ENCODE data around the gene PLXNB2.

DNA sequence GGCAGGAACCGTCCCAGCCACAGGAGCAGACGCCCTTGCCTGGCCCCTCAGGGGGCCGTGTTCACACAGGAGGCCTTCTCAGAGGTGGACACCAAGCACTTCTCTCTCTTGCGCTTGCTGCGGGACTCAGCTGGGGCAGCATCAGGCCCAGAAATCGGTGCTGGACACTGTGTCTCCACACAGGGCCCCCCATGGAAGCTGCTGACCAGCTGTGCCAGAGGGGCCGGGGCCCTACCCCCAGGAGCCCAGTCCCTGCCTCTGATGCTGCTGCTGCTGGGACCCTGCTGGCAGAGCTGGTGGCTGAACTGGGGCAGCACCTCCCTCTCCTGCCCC, 4.0 kb downstream of the PLXNB2 start:
- TF ChIP-seq JUND (IDR thresholded peaks at IDR 0.05): no peak
- no peak for TF ChIP-seq ZFX (IDR thresholded peaks at IDR 0.05)
- TF ChIP-seq, protein P1, sequence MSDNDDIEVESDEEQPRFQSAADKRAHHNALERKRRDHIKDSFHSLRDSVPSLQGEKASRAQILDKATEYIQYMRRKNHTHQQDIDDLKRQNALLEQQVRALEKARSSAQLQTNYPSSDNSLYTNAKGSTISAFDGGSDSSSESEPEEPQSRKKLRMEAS (IDR thresholded peaks at IDR 0.05): no peak
- no peak for TF ChIP-seq POLR2A (IDR thresholded peaks at IDR 0.05; ENCODE audit: borderline replicate concordance, extremely low read depth, insufficient read depth, insufficient read length)
- TF ChIP-seq, protein P2, sequence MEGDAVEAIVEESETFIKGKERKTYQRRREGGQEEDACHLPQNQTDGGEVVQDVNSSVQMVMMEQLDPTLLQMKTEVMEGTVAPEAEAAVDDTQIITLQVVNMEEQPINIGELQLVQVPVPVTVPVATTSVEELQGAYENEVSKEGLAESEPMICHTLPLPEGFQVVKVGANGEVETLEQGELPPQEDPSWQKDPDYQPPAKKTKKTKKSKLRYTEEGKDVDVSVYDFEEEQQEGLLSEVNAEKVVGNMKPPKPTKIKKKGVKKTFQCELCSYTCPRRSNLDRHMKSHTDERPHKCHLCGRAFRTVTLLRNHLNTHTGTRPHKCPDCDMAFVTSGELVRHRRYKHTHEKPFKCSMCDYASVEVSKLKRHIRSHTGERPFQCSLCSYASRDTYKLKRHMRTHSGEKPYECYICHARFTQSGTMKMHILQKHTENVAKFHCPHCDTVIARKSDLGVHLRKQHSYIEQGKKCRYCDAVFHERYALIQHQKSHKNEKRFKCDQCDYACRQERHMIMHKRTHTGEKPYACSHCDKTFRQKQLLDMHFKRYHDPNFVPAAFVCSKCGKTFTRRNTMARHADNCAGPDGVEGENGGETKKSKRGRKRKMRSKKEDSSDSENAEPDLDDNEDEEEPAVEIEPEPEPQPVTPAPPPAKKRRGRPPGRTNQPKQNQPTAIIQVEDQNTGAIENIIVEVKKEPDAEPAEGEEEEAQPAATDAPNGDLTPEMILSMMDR (IDR thresholded peaks at IDR 0.05 in 2 of 3, conservative IDR thresholded peaks at IDR 0.05 in 1 of 3; ENCODE audit: borderline replicate concordance in 1 of 3, insufficient read depth in 1 of 3, low read depth in 2 of 3, low read length in 2 of 3): no peak
- TF ChIP-seq CBX3 (IDR thresholded peaks at IDR 0.05; ENCODE audit: low read depth): no peak
- TF ChIP-seq, protein P3, sequence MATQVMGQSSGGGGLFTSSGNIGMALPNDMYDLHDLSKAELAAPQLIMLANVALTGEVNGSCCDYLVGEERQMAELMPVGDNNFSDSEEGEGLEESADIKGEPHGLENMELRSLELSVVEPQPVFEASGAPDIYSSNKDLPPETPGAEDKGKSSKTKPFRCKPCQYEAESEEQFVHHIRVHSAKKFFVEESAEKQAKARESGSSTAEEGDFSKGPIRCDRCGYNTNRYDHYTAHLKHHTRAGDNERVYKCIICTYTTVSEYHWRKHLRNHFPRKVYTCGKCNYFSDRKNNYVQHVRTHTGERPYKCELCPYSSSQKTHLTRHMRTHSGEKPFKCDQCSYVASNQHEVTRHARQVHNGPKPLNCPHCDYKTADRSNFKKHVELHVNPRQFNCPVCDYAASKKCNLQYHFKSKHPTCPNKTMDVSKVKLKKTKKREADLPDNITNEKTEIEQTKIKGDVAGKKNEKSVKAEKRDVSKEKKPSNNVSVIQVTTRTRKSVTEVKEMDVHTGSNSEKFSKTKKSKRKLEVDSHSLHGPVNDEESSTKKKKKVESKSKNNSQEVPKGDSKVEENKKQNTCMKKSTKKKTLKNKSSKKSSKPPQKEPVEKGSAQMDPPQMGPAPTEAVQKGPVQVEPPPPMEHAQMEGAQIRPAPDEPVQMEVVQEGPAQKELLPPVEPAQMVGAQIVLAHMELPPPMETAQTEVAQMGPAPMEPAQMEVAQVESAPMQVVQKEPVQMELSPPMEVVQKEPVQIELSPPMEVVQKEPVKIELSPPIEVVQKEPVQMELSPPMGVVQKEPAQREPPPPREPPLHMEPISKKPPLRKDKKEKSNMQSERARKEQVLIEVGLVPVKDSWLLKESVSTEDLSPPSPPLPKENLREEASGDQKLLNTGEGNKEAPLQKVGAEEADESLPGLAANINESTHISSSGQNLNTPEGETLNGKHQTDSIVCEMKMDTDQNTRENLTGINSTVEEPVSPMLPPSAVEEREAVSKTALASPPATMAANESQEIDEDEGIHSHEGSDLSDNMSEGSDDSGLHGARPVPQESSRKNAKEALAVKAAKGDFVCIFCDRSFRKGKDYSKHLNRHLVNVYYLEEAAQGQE (IDR thresholded peaks at IDR 0.05; ENCODE audit: low read depth): no peak
- TF ChIP-seq POLR2AphosphoS5 (IDR thresholded peaks at IDR 0.05; ENCODE audit: low read depth, low read length): no peak
- no peak for TF ChIP-seq YY1 (IDR thresholded peaks at IDR 0.05; ENCODE audit: extremely low read depth, insufficient replicate concordance, low read depth, low read length)
